Activated T-cell treated with anti-CD3 and anti-CD28 coated beads, Interleukin-2, amount 50 U/mL, for 4 hours (primary cell): Measurements from ENCODE around the gene UBR3. TPM values are rescaled to one million over a fixed set of nuclear protein-coding genes. Genes with fewer than 3 reads are reported as not detected.

Source experiments
- ATAC-seq, 2 donors: fragments of 200-7000 bp; cut with Tn5 transposase; one replicate each; pipeline ENCODE4 v1.10.0; 2021
- DNase-seq: peaks from one replicate; pipeline ENCODE4 v3.0.0-alpha.2; 2020
- H3K27me3 Mint-ChIP-seq: one replicate; pipeline ENCODE4 v1.8.0; 2021; ENCODE audit warnings: low read depth, mixed read lengths
- H3K36me3 Mint-ChIP-seq: one replicate; pipeline ENCODE4 v1.8.0; 2022; ENCODE audit warnings: mixed read lengths; ENCODE audit not compliant: insufficient read depth
- H3K4me1 Mint-ChIP-seq: one replicate; pipeline ENCODE4 v1.8.0; 2021; ENCODE audit warnings: low read depth, mixed read lengths
- H3K4me3 Mint-ChIP-seq: one replicate; pipeline ENCODE4 v1.8.0; 2021; ENCODE audit warnings: mild to moderate bottlenecking, moderate library complexity, mixed read lengths
- H3K9me3 Mint-ChIP-seq: one replicate; pipeline ENCODE4 v1.8.0; 2021; ENCODE audit warnings: mixed read lengths
- total RNA-seq, 3 donors: library from RNA; stranded (reverse); gene quantifications; one replicate each; pipeline ENCODE4 v1.2.1, GENCODE V29; 2021

Gene UBR3
- 10 to 100 TPM; 18.2 to 21.1 (median 19.8) TPM for total RNA-seq

GRCh38 chr2:169827272-169828140 is at the start of gene UBR3:
UBR3 (plus strand) TSS chr2:169827454; CDS start chr2:169827508, 54 bp downstream.
- Mint-ChIP-seq H3K36me3 (peaks cover 6% of the 10 kb centered on the region), H3K9me3 (no peaks in the 10 kb centered on the region), H3K27me3 (no peaks in the 10 kb centered on the region), H3K4me3 (peak within 1 kb of the TSS; percentile 89), H3K4me1 (peaks cover 60% of the 10 kb centered on the region)
- DNase-seq (peak; percentile 89), ATAC-seq (peak; percentile 80 to 82)

- Mint-ChIP-seq H3K4me3 (no peak overlapping the region), H3K27me3 (peaks cover 12% of the 10 kb centered on the region), H3K9me3 (no peaks in the 10 kb centered on the region), H3K36me3 (no peaks in the 10 kb centered on the region), H3K4me1 (no peaks in the 10 kb centered on the region)
- DNase-seq (no peak), ATAC-seq (no peak)
Measured at GRCh38 chr2:169778446-169778845, 48.8 kb upstream of the UBR3 start.

- no peaks in the 10 kb centered on the region for H3K4me1 Mint-ChIP-seq
- peaks cover 12% of the 10 kb centered on the region for H3K27me3 Mint-ChIP-seq
- no peak overlapping the region for H3K4me3 Mint-ChIP-seq
- H3K36me3 Mint-ChIP-seq = no peaks in the 10 kb centered on the region
- DNase-seq = no peak
- no peaks in the 10 kb centered on the region for H3K9me3 Mint-ChIP-seq
- no peak for ATAC-seq
Measured at GRCh38 chr2:169781249-169782013, 45.8 kb upstream of the UBR3 start.

GRCh38 chr2:169782513-169782912 is 44.7 kb upstream of the UBR3 start:
- Mint-ChIP-seq H3K9me3 (no peaks in the 10 kb centered on the region), H3K4me3 (no peak overlapping the region), H3K36me3 (no peaks in the 10 kb centered on the region)

GRCh38 chr2:169790581-169790980 is 36.7 kb upstream of the UBR3 start:
- H3K4me1 Mint-ChIP-seq = peaks cover 4% of the 10 kb centered on the region
- no peaks in the 10 kb centered on the region for H3K9me3 Mint-ChIP-seq
- H3K27me3 Mint-ChIP-seq = peaks cover 27% of the 10 kb centered on the region
- H3K4me3 Mint-ChIP-seq = no peak overlapping the region
- ATAC-seq = no peak
- no peak for DNase-seq
- no peaks in the 10 kb centered on the region for H3K36me3 Mint-ChIP-seq

More at GRCh38 chr2:169782513-169782912, 44.7 kb upstream of the UBR3 start:
- no peaks in the 10 kb centered on the region for H3K4me1 Mint-ChIP-seq
- DNase-seq (no peak), ATAC-seq (no peak)
- H3K27me3 Mint-ChIP-seq = peaks cover 12% of the 10 kb centered on the region

GRCh38 chr2:169795181-169795580 is 32.1 kb upstream of the UBR3 start:
- peaks cover 9% of the 10 kb centered on the region for H3K4me1 Mint-ChIP-seq
- no peak for ATAC-seq
- no peak overlapping the region for H3K4me3 Mint-ChIP-seq
- no peaks in the 10 kb centered on the region for H3K9me3 Mint-ChIP-seq
- peaks cover 6% of the 10 kb centered on the region for H3K27me3 Mint-ChIP-seq
- H3K36me3 Mint-ChIP-seq = no peaks in the 10 kb centered on the region
- no peak for DNase-seq

GRCh38 chr2:169796441-169796840 is 30.8 kb upstream of the UBR3 start:
- peaks cover 1% of the 10 kb centered on the region for H3K27me3 Mint-ChIP-seq
- no peak overlapping the region for H3K4me3 Mint-ChIP-seq
- DNase-seq (no peak), ATAC-seq (no peak)
- peaks cover 14% of the 10 kb centered on the region for H3K4me1 Mint-ChIP-seq
- H3K9me3 Mint-ChIP-seq = no peaks in the 10 kb centered on the region
- H3K36me3 Mint-ChIP-seq = no peaks in the 10 kb centered on the region

GRCh38 chr2:169797601-169798000 is 29.7 kb upstream of the UBR3 start:
- Mint-ChIP-seq H3K4me1 (peaks cover 21% of the 10 kb centered on the region), H3K4me3 (peak overlapping the region; percentile 42), H3K27me3 (no peaks in the 10 kb centered on the region), H3K9me3 (no peaks in the 10 kb centered on the region), H3K36me3 (peaks cover 2% of the 10 kb centered on the region)
- no peak for ATAC-seq
- DNase-seq = no peak

- DNase-seq (no peak), ATAC-seq (no peak)
- Mint-ChIP-seq H3K4me3 (peak overlapping the region; percentile 92), H3K27me3 (no peaks in the 10 kb centered on the region), H3K9me3 (no peaks in the 10 kb centered on the region), H3K4me1 (peaks cover 23% of the 10 kb centered on the region), H3K36me3 (peaks cover 3% of the 10 kb centered on the region)
Measured at GRCh38 chr2:169798397-169798717, 28.9 kb upstream of the UBR3 start.

GRCh38 chr2:169798718-169799592 is 28.3 kb upstream of the UBR3 start, which contains the start of gene SSB:
SSB (plus strand) TSS chr2:169798871; CDS start chr2:169800961, 2,090 bp downstream.
- ATAC-seq (peak; percentile 99), DNase-seq (peak; percentile 91)
- Mint-ChIP-seq H3K9me3 (no peaks in the 10 kb centered on the region), H3K4me3 (peak within 1 kb of the TSS; percentile 92), H3K4me1 (peaks cover 25% of the 10 kb centered on the region), H3K27me3 (no peaks in the 10 kb centered on the region), H3K36me3 (peaks cover 3% of the 10 kb centered on the region)

GRCh38 chr2:169803480-169803879 is 23.8 kb upstream of the UBR3 start:
- DNase-seq (no peak), ATAC-seq (no peak)
- no peak overlapping the region for H3K4me3 Mint-ChIP-seq
- H3K27me3 Mint-ChIP-seq = no peaks in the 10 kb centered on the region
- peaks cover 17% of the 10 kb centered on the region for H3K36me3 Mint-ChIP-seq
- H3K4me1 Mint-ChIP-seq = peaks cover 26% of the 10 kb centered on the region
- no peaks in the 10 kb centered on the region for H3K9me3 Mint-ChIP-seq

- no peaks in the 10 kb centered on the region for H3K27me3 Mint-ChIP-seq
Measured at GRCh38 chr2:169806586-169806985, 20.7 kb upstream of the UBR3 start.

GRCh38 chr2:169808221-169808620 is 19.0 kb upstream of the UBR3 start:
- Mint-ChIP-seq H3K9me3 (no peaks in the 10 kb centered on the region), H3K4me3 (no peak overlapping the region), H3K36me3 (peaks cover 37% of the 10 kb centered on the region), H3K27me3 (no peaks in the 10 kb centered on the region), H3K4me1 (peaks cover 4% of the 10 kb centered on the region)
- ATAC-seq (no peak), DNase-seq (no peak)

More at GRCh38 chr2:169806586-169806985, 20.7 kb upstream of the UBR3 start:
- DNase-seq = no peak
- ATAC-seq = no peak
- Mint-ChIP-seq H3K4me1 (peaks cover 14% of the 10 kb centered on the region), H3K36me3 (peaks cover 34% of the 10 kb centered on the region), H3K4me3 (no peak overlapping the region), H3K9me3 (no peaks in the 10 kb centered on the region)

GRCh38 chr2:169815849-169816248 is 11.4 kb upstream of the UBR3 start:
- ATAC-seq (peak; percentile 46 to 48), DNase-seq (no peak)
- Mint-ChIP-seq H3K4me1 (peaks cover 13% of the 10 kb centered on the region), H3K9me3 (no peaks in the 10 kb centered on the region), H3K36me3 (peaks cover 44% of the 10 kb centered on the region), H3K27me3 (no peaks in the 10 kb centered on the region), H3K4me3 (no peak overlapping the region)
